HG03354 (cell line): ENCODE data around the gene KLHL21.

ENCODE experiments used
- ATAC-seq: cut with Tn5 transposase; IDR thresholded peaks from one replicate; pipeline ENCODE4 v1.9.1; 2021; ENCODE audit warnings: mild to moderate bottlenecking; ENCODE audit not compliant: unreplicated experiment, poor library complexity, severe bottlenecking

Gene KLHL21

GRCh38 chr1:6625584-6626149, 23.0 kb upstream of the KLHL21 start:
- ATAC-seq, result peak; percentile 52

GRCh38 chr1:6624710-6625583, 22.3 kb upstream of the KLHL21 start, which contains the start of gene THAP3:
Gene THAP3, plus strand, starts transcription at chr1:6624868. Its CDS starts 351 bp downstream, at chr1:6625219.
- peak; percentile 89 for ATAC-seq

- ATAC-seq, result no peak
These were observed 20.7 kb upstream of the KLHL21 start for GRCh38 chr1:6623269-6623965.

- no peak for ATAC-seq
These were observed 19.9 kb upstream of the KLHL21 start for GRCh38 chr1:6622396-6623152.

DNA sequence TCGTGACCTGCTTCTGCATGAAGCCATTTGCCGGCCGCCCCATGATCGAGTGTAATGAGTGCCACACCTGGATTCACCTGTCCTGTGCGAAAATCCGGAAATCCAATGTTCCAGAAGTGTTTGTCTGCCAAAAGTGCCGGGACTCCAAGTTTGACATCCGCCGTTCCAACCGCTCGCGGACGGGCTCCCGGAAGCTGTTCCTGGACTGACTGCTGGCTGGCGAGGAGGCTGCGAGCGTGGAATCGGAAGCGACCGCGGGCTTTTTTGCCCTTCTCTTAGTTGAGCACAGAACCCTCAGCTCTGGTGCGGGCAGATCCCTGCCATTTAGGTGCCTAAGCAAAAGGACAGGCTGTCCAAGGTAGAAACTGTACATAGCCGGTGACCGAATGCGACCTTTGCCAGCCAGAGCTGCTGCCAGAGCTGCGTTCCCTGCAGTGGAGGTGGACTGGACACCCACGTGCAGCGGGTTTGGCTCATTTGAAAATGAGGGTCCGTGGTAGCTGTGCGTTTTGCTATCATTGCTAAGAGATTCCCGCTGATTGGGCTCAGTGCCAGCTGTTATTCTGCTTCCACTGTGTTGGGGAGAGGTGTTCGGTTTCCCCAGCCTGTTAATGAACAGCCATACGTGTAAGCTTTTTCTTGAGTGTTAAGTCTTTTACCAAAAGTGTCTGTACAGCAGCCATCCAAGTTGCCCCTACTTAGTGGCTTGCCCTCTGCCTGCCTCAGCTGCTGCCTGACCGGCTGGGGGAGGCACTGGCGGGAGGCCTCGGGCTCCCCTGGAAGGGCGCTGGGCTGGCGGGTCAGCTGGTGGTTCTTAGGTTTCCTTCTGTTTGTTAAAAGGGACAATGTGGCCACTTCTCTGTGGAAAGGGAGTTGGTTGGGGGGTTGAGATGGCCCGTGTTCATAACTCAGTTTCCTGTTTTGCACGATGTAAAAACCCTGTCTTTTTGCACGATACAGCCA, 19.0 kb upstream of the KLHL21 start:
- ATAC-seq, result no peak

DNA sequence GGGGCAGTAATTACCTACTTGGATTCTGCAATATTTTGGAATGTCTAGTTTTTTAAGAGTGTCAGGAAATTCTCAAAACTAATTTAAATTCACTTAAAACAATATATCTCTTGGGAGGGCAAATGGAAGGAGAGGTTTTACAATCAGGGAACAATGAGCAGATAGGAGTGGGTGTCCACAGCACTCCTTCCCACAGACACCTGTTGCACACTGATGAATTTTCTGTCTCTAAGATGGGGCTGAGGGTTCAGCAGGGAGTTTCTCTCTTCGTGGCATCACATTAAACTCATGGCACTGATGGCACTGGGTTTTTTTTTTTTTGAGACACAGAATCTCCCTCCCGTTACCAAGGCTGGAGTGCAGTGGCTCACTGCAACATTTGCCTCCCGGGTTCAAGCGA, 16.4 kb upstream of the KLHL21 start:
- ATAC-seq, result no peak

GRCh38 chr1:6614929-6615785, 12.5 kb upstream of the KLHL21 start:
- ATAC-seq, result no peak

- no peak for ATAC-seq
These were observed 11.6 kb upstream of the KLHL21 start for GRCh38 chr1:6614019-6614928.

DNA sequence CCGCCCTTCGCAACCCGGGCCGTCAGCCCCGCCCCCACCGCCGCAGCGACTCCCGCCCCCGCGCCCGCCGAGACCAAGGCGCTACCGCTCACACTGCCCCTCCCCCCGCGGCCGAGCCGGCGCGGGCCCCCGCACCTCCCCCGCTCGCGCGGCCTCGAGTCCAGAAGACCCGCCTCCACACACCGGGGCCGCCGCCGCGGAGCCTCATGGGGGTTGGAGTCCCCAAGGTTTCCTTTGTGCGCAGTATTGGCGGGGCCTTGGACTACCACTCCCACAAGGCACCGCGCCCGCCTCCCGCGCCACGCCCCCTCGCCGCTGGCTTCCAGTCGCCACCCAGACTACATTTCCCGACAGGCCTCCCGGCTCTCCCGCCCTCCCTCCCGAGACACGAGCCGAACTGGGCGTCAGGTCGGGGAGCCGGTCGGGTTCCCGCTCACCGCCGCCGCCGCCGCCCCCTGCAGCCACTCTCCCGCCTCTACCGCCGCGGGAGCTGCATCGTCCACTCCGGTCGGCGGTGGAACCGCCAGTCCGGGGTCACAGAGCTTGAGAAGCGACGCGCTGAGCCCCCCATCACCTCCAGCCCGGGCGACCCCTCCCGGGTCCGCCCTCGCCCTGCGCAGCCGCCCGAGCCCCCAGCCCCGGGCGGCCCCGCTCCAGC, 10.8 kb upstream of the KLHL21 start, which contains the start of gene PHF13:
Gene PHF13, plus strand, starts transcription at position 371 of the 658 bp plus-strand sequence. CDS start 336 bp downstream, outside the sequence.
- ATAC-seq, result peak; percentile 92

DNA sequence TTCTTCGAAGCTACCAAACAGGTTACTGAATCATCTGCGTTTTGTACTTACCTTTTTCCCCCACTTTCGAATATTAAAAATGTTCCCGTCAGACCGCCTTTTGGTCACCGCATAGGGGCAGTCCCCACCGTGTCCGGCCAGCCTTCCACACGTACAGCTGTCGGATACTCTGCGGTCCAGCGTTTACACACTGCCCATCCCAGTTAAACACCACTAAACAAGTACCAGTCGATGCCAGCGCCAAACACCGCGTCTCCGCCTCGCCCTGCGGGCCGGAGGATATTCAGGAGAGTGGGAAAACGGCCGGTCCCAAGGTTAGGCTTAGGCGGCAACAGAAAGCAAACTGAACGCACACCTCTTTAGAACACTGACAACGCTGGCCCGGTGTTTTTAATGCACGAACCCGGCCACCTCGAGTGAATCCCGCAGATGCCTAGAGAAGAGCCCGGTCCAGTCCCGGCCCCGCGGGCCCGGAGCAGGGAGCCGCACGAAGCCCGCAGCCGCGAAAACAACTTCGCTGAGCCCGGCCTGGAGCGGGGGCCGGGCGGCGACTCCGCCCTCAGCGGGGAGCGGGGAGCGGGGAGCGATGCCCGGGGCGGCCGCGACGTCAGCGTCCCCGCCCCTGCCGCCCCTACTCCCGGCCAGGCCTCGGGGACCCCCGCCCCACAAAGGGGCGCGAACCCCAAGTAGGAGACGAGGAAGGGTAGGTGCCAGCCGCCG, 10.1 kb upstream of the KLHL21 start:
- ATAC-seq, result peak; percentile 29

DNA sequence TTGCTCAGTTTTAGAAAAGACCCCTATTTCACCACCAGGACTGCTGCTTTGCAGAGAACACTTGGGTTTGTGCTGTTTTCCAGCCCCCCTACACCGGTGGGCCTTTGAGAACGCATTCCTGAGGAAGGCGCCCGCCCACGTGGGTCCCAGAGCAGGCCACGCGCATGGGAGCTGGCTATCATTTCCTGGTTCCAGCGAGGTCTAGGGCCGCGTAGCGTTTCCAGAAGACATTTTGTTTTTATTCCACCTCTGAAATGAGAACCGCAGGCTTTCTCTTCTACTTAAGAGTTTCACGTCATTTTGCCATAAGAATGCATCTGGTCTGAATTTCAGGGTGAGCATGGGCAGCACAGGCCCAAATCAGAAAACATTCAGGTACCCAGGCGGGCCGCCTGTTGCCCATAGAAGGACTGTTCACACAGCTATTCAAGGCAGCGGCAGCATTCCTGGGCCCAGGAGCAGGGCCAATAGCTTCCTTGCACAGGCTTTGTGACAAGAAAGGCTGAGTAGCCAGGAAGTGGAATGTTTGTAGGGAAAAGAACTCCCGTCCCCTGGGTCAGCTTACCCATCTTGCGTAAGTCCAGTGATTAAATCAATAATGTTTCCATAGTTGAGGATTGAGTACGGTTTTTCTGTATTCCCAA, 1.4 kb upstream of the KLHL21 start:
- no peak for ATAC-seq

DNA sequence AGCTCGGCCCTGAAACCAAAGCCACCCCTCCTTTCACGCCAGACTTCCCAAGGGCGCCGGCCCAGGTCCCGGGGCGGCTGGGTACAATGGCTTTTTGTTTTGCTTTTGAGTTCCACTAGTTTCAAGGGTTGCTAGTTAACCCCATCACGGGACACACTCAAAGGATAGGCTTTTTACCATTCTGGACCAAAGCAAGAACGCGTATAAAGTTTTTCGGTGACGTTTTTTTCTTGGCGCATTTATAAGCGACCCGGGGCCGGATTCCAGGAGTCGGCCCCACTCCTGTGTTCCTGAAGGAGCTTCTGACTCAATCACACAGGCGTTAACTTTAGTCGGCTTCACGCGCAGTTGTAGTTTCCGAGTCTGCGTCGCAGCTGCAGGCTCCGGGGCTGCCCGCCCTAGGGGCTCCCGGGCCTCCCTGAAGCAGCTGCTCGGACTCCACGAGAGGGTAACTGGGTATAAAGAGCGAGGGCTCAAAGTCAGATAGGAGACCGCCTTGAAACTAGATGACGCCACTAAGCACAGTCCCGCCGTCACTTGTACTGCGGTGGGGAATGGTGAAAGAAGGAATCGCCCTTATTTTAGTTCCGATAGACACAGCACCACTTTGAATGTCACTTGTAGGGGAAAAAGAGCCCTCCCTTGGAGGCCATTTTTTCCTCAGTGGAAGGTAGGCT, 707 bp upstream of the KLHL21 start:
- peak; percentile 45 for ATAC-seq

GRCh38 chr1:6601923-6602668, 573 bp downstream of the KLHL21 start:
- peak; percentile 45 for ATAC-seq
